ENCODE results near the gene FOXL3.
"Not testable (repeated sequence)": the region's sequence is repeated elsewhere in the genome, so short reads cannot be mapped to it uniquely, and the experiment has no call there.

FOXL3 gene

DNA sequence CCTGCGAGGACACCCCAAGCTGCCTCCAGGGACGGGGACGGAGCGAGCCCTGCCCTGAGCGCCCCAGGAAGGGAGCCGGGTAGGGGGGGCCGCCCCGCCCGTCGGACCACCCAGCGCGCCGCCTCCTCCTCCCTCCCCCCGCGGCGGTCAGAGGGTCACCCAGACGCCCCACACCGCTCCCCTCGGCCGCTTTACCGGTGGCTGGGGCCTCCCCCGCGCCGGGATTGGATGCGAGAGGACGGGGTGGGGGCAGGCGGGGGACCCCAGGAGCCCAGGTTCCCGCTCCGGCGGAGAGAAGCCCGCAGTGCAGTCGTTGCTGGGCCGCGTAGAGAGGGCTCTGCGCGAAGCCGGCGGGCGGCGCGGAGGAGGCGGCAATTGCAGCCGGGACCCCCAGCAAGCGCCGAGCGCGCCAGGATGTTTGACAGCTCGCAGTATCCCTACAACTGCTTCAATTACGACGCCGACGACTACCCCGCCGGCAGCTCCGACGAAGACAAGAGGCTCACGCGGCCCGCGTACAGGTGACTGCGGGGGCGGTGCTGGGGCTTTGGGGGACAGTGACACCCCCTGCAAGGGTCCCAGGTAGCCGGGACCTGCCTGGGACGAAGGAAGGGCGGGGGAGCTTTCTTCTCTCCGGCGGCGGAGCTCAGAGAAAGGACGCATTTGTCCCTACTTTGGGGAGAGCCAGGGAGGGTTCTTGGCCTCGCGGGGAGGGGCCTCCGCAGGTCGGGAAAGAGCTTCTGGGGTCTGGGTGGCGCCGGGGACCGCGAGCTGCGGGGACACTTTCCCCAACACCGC is at the start of gene FOXL3:
TSS of gene FOXL3 (plus strand) at position 415 of the 798 bp plus-strand sequence. CDS start at position 415, 0 bp downstream.
- no peak for DNase-seq (ENCODE audit: low read depth)

DNA sequence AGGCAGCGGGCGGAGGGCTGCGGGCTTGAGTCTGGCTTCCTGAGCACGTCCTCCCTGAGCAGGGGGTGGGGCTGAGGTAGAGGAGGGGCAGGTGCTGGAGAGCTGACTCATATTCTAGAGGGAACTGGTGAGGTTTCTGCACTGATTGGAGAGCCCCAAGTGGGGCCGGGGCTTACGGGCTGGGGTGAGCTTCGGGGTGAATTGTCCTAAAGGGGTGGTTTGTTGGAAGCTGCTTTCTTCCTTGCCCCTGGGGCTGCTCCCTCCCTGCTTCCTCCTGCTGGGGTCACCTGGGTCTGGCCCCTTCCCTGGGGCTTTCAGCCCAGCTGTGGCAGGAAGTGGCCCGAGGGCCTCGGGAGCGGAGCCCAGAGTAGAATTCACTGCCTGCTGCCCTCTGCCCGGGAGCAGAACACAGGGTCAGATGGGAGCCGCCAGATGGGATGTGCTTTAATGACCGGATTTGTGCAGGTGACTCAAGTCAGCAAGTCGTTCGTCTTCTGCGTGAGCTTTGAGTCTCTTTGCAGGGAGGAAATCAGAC is 49.0 kb upstream of the FOXL3 start:
- no peak for DNase-seq (ENCODE audit: low read depth)

DNA sequence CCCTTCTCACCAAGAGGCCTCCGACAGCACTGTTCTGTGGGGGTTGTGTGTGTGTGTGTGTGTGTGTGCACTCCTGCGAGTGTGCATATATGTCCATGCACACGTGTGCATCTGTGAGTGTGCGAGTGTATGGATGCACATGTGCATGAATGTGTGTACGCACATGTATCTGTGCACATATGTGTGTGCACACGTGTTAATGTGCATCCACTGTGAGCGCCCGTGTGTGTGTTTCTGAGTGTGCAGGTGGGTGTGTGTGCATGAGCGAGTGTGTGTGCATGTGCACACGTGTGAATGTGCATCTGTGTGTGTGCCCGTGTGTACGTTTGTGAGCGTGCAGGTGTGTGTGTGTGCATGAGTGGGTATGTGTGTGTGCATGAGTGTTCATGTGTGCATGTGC is 48.5 kb upstream of the FOXL3 start:
- DNase-seq (ENCODE audit: low read depth), result no peak

DNA sequence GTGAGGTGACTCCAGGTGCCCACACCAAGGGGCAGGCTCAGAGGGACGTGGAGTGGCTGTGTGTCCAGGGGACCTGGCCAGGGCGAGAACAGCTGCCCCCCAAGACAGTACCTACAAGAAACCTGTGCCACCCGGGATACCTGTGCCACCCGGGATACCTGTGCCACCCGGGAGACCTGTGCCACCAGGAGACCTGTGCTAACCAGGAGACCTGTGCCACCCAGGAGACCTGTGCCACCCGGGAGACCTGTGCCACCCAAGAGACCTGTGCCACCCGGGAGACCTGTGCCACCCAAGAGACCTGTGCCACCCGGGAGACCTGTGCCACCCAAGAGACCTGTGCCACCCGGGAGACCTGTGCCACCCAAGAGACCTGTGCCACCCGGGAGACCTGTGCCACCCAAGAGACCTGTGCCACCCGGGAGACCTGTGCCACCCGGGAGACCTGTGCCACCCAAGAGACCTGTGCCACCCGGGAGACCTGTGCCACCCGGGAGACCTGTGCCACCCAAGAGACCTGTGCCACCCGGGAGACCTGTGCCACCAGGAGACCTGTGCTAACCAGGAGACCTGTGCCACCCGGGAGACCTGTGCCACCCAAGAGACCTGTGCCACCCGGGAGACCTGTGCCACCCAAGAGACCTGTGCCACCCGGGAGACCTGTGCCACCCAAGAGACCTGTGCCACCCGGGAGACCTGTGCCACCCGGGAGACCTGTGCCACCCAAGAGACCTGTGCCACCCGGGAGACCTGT is 47.0 kb upstream of the FOXL3 start:
- not testable (repeated sequence) for DNase-seq (ENCODE audit: low read depth)

DNA sequence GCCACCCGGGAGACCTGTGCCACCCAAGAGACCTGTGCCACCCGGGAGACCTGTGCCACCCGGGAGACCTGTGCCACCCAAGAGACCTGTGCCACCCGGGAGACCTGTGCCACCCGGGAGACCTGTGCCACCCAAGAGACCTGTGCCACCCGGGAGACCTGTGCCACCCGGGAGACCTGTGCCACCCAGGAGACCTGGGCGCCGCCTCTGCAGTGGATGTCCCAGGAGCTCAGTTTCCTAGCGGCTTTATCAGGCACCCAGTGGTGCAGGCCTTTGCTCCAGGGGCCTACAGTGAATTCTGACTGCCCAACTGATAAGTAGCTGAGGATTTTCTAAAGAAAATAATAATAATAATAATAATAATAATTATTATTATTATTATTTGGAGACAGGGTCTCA is 46.4 kb upstream of the FOXL3 start:
- not testable (repeated sequence) for DNase-seq (ENCODE audit: low read depth)

DNA sequence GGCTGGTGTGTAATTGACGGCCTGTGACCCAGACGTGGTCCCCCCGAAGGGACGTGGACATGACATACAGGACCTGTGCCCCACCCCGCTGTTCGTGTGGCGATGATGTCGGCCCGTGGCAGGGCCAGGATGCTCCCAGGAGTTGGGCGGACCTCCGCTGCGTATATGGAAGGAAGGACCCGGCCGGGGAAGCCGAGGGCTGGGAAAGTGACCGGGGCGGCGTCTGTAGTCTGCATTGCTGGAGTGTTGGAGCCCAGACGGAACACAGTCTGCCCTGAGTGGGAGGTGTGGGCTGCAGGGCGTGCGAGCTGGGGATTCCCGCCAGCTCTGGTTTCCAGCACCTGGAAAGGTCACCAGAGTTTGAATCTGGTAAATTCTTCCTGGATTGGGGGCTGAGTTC is 45.0 kb upstream of the FOXL3 start:
- no peak for DNase-seq (ENCODE audit: low read depth)

DNA sequence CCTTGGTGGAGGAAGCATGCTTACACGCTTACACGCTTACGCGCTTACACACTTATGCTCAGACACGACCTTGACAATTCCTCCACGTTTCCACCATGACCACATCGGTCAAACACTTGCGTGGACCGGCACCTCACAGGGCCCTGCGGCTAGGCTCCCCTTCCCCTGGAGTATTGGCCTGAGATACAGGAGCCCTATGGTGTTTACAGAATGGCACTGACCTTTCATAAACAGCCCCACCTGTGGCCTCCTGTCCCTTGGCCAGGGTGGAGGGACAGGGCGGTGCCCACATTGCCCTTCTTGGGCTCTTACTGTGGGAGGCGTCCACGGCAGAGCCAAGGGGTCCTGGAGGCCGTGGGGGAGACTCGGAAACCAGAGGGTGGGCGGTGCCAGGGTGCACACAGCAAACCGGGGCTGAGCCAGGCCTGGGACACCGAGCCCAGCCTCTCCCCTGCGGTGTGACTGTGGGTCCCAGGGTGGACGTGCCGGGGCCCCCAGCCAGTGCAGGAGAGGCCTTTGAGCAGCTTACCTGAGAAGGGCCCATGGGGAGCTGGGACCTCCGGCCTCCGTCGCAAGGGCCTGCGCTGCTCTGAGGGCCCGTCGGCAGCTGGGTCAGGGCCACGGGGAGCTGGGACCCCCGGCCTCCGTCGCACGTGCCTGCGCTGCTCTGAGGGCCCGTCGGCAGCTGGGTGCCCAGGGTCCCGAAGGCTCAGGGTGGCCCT is 44.2 kb upstream of the FOXL3 start:
- DNase-seq (ENCODE audit: low read depth), result no peak

DNA sequence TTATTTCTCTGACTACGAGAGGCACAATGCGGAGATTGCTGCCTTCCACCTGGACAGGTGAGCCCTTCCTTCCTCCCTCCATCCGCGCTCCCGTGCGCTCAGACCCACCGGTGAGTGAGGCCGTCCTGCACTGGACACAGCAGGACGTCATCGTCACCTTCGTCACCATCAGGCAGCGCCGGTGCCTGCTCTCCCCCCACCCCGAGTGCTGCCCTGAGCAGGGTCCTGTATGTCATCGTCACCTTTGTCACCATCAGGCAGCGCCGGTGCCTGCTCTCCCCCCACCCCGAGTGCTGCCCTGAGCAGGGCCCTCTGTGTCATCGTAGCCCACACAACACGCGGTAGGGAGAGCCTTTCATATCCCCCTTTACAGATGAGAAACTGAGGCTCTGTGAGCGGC is 43.5 kb upstream of the FOXL3 start:
- no peak for DNase-seq (ENCODE audit: low read depth)

DNA sequence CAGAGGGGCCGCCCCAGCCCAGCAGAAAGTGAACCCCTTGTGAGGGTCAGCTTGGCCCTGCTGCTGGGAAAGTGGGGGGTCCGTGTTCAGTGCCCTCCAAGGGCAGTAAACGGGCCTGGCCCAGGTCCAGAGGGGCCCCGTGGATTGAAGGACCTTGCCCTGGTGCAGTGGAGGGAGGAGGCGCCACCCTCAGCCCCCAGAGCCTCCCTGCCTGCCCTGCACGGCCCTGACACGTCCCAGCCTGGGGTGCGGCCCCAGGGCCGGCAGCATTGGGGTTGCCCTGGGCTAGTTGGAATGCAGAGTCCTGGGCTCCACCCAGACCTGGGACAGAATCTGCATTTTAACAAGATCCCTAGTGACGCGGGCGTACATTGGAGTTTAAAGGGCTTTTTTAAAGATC is 42.8 kb upstream of the FOXL3 start:
- no peak for DNase-seq (ENCODE audit: low read depth)

DNA sequence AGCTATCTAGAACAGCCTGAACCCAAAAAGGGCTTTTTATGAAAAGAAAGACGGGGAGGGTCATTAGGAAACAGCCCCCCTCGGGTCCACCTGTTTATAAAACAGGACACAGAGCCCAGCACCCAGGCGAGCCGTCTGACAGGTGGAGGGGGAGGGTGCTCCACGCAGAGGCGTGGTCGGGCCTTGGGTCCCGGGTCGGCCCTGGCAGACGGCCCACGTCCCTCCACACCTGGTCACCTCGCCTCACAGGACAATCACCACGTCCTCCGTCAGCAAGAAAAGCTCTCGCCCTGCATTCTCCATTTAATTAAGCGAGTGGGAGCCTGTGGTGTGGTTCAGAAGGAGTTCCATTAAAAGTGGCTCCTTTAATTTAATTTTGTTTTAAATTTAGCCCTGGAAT is 42.3 kb upstream of the FOXL3 start:
- no peak for DNase-seq (ENCODE audit: low read depth)

DNA sequence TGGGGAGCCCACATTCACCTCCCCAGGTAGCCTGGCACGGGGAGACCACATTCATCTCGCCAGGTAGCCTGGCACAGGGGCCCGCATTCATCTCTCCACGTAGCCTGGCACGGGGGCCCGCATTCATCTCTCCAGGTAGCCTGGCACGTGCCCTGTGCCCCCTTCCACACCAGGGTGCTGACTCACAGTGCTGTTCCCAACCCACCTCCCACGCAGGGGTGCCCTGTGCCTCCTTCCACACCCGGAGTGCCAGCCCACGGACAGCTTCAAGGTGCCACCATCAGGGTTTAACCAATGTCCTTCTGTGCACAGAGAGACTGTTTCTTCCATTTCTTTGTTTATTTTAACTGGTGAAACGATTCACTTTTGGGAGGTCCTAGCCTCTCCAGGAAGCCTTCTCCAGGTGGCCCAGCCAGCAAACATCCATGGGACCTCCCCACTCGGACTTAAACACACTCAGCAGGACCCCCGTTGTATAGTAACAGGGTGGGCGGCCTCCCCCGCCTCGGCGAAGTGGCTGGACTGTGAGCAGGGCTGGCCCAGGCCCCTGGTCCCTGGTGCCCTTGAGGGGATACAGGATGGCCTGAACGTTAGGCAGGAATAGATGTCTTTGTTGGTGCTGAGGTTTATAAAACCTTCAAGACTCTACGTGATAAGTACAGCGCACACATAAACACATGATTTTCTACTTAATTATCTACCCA is 41.1 kb upstream of the FOXL3 start:
- no peak for DNase-seq (ENCODE audit: low read depth)

DNA sequence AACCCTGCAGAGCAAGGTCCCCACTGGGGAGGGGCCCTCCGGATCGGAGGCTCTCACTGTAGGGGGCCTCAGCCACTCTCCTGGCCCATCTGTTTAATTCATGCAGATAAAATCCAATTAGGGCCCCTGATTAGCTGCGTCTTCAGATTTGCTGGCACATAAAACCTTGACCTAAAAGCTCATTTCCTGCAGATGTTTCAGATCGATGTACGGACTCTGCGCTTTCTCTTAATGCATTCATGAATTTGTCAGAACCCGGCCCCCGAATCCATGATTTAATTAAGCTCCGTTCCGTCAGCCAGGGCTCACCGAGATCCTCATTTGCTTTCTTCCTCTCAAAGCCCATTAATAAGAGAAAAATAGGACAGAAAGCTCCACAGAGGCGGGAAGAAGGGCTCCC is 40.0 kb upstream of the FOXL3 start:
- DNase-seq (ENCODE audit: low read depth), result no peak

DNA sequence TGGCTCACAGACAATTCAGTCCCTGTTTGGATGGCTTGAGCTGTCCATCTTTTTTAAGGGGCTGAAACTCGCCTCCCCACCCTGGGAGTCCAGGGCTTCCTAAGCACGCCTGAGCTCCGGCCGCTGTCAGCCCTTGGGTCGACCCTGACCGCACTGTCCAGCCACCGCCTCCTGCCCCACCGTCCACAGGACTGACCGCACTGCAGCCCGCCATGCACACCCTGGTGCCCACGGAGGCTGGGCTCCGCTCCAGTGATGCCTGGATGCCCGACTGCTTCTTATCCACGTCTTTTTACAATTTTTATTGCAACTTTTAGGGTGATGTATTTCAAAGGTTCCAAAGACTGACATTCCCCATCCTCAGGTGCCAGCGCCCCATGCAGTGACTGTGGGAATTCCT is 39.4 kb upstream of the FOXL3 start:
- DNase-seq (ENCODE audit: low read depth), result no peak

DNA sequence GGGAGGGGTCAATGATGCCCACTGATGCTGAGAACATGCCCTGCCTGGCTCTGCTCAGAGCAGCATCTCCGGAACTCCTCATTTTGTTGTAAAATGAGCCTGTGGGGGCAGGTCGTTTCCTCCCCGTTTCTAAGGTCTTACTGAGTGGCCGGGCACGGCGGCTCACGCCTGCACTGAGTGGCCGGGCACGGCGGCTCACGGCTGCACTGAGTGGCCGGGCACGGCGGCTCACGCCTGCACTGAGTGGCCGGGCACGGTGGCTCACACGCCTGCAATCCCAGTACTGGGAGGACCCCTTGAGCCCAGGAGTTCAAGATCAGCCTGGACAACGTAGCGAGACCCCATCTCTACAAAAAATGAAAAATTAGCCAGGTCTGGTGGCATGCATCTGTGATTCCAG is 39.0 kb upstream of the FOXL3 start:
- DNase-seq (ENCODE audit: low read depth), result no peak

DNA sequence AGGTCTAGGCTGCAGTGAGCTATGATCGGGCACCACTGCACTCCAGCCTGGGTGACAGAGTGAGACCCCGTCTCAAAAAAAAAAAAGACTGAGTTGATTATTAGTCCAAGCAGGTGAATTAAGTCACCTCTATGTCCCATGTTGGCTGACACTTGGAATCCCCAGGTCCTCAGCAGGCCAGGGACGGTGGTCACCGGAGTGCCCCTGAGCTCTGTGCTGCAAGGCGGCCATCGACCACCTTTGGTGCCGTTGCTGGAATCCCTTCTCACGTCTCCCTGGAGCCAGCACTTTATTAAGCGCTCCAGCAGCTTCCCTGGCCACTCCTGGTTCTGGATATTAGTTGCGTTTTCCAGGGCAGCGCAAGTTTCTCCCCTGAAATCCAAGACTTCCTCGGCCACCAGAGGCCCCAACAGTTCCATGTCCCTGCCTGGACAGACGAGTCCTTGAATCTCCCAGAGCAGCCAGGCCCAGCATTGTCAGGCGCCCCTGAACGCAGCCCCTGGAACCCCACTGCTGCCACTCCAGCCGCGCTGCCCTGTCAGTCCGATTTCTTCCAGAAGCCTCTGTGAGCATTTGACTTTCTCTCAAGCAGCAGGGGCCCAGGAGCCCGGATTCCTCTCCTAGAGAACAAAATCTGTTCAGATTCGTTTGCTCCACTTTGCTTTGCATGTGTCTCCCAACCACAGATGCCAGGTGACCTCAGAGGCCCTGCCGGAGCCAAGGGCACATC is 38.4 kb upstream of the FOXL3 start:
- no peak for DNase-seq (ENCODE audit: low read depth)

DNA sequence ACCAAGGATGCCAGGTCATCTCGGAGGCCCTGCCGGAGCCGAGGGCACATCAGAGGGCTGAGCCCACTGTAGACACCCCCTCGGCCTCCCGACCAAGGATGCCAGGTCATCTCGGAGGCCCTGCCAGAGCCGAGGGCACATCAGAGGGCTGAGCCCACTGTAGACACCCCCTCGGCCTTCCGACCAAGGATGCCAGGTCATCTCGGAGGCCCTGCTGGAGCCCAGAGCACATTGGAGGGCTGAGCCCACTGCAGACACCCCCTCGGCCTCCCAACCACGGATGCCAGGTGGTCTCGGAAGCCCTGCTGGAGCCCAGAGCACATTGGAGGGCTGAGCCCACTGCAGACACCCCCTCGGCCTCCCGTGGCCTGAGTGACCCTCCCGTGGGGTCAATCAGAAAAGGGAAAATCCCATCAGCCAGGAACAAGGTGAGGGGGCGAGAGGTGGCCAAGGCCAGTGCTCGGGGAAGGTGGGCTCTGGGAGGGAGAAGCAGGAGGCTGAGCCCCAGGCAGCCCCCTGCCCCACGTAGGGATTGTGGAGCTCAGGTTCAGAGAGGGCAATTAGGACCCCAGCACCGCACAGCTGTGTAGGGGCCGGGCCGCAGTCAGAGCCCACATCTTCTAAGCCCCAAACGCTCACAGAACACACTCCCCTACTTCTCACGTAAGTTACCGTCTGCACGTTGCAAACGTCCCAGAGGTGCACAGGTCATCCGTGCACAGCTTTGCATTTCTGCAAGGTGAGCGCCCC is 37.6 kb upstream of the FOXL3 start:
- no peak for DNase-seq (ENCODE audit: low read depth)

DNA sequence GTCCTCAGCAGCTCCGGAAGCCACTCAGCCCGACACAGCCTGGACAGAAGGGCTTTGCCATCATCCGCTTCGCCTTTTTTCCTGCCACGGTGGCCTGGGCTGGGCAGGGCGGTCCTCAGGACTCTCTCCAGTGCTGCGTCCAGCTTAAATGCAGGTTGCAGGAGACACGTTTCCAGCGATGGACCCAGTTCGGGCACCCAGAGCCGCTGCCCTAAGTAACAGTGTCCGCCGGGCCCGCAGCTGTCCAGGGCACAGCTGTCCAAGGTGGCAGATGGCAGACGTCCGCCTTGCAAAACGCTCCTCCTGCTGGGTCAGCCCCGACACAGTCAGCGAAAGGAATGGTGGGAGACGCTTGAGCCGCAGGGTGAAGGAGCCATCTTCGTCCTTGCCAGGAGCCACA is 37.0 kb upstream of the FOXL3 start:
- DNase-seq (ENCODE audit: low read depth), result no peak

DNA sequence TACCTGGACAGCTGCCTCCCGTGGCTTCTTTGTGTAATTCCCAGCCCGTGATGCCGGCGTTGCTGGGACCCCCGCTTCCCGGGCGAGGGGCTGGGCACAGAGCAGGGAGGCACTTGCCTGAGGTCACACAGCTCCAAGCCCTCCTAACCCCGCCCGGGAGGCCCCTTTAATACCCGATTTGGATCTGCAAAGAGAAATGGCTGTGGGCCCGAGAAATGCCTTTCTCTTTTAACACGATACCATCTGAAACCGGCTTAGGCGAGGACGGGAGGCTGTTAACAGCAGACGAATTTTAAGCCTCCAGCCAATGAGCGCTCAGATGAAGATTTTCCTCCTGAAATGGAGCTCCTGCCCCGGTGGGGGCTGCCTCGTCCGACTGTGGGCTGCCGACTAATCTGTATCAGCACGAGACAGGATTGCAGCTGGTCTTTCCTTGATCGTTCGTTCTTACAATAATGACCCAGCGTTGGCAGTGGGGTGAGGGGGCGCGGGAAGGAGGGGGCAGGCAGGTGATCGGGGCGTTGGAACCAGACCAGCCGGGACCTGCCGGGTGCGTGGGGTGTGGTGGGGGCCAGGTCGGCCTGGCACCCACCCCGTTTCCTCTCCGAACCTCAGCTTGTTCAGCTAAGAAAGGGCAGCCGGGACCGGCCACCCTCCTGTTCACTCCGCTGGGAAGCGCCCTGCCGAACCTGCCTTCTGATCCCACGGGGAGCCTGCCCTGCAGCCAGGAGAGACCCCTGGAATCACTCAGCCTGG is 36.2 kb upstream of the FOXL3 start:
- no peak for DNase-seq (ENCODE audit: low read depth)

DNA sequence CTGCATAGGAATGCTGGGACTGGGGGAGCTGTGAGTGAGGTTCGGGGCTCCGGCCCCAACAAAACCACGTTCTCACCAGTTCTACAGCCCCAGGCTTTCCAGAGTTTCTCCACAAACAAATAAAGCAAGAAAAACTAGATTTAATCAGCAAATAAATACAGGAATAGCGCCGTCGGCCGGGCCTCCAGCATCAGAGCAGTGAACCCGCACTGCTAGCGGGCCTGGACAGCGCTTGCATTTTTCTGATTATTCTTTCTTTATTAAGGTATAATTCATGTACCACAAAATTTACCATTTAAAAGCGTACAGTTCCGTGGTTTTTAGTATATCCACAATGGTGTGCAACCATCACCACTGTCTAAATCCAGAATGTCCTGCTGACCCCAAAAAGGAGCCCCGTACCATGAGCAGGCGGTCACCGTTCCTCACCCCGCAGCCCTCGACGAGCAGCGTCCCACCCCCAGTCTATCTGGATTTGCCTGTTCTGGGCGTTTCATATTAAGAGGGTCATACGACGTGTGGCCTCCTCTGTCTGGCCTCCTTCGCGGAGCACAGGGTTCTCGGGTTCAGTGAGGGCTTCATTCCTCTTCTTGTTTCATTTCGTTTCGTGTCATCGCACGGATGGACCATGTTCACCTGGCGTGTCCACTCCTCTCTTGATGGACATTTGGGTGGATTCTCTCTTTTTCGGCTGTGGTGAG is 35.5 kb upstream of the FOXL3 start:
- no peak for DNase-seq (ENCODE audit: low read depth)
